ENCODE measurements around the gene LAMTOR1.

- no peak for TF ChIP-seq CTCF (IDR thresholded peaks at IDR 0.05)
- TF ChIP-seq POLR2AphosphoS5 (IDR thresholded peaks at IDR 0.05), result no peak
These were observed 16.1 kb upstream of the LAMTOR1 start for GRCh38 chr11:72119198-72119597.

All from suprapubic skin (tissue), 3 donors.